GM18519 (cell line): ENCODE measurements around the gene HERPUD2.
A peak's percentile ranks its signal among the peaks of the same experiment; 100 is the strongest.
"Not testable (repeated sequence)": the region's sequence is repeated elsewhere in the genome, so short reads cannot be mapped to it uniquely, and the experiment has no call there.

Experiments
- ATAC-seq: cut with Tn5 transposase; IDR thresholded peaks from one replicate; pipeline ENCODE4 v1.9.1; 2021; ENCODE audit warnings: mild to moderate bottlenecking, moderate library complexity; ENCODE audit not compliant: unreplicated experiment, low FRiP score

The HERPUD2 gene

GRCh38 chr7:35624299-35625186, 70.4 kb downstream of the HERPUD2 start:
- peak; percentile 71 for ATAC-seq

- no peak for ATAC-seq
These were observed 71.6 kb downstream of the HERPUD2 start for GRCh38 chr7:35623381-35623780.

DNA sequence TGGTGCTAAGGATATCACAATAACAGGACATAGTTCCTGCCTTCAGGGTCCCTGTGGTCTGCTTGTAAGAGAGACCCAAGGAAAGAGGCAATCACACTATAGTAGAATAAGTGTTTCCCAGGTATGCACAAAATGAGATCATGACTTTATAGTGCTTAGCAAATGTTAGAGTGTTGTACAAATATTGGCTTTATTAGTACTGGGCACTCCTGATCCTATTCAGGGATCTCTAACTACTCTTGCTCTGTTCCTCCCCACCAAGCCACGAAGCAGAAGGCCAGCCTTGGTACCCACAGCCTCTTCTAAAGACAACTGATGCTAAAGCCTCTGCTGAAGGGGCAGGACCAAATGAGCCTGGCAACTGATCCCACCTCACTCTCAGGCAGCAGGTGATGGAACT, 75.1 kb downstream of the HERPUD2 start:
- ATAC-seq, result no peak

DNA sequence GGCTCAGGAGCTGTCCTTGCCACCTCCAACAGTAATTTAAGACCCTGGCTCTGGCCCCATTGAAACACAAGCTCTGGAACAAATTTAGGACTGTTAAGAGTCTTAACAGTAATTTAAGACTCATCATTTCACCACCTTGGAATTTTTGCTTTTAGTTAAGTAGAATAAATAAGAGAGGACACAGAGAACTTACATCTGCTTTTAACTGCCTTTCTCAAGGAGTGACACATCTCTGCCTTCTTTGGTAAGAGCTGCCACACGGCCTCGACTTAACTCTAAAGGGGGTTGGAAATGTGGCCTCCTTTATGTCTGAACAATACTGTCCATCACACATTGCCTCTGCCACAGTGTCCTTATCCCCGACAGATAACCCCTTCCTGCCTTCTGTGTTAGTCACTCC, 77.9 kb downstream of the HERPUD2 start:
- ATAC-seq, result no peak

- no peak for ATAC-seq
These were observed 81.8 kb downstream of the HERPUD2 start for GRCh38 chr7:35613150-35613549.

GRCh38 chr7:35605760-35606159, 89.2 kb downstream of the HERPUD2 start:
- ATAC-seq, result no peak

DNA sequence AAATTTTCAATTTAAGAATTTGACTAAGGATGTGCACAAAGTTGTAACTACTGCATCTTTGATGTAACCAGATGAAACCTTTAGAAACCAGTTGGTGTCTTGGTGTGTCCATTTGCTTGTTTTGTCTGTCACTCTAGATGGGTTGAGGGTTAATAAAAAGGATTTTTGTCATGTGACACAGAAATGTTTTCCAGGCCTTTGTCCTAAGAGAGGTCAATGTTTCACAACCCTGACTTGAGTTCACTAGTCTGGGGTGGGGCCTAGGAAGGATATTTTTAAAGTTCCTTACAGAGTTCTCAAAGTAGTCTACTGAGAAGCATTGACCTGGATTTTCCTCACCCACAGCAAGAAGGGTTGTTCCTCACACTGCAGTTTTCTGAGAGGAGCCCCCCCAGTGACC, 90.3 kb downstream of the HERPUD2 start:
- no peak for ATAC-seq

DNA sequence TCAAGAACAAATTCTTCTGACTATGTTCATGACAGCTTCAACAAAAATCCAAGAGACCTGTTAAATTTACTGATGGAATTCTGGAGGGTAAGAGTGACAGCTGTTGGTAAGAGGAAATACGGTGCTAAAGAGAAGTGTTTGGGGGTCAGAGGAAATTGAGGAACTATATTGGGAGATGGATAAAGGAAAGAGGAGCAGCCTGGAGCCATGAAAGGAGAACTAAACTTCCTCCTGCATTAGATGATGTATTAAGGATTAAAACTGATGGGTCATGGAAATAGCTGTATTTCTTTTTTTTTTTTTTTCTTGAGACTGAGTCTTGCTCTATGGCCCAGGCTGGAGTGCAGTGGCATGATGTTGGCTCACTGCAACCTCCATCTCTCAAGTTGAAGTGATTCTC, 95.3 kb downstream of the HERPUD2 start:
- no peak for ATAC-seq

DNA sequence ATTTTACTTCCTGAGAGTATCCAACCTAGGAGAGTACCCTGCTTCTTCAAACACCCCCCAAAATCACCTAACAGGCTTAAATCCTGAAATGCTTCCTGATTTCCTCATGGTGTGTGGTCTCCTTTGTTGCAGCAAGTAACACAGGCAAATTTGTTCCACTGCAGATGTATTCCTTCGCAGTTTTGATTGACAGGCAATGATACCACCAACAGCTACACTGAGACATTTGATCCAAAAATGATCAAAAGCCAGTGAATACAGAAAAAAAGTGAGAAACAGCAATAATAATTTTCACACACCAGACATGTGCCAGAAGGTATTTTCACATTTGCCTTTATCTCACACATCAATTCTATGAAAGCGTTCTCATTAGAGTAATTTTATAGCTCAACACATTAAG, 95.9 kb downstream of the HERPUD2 start:
- ATAC-seq, result no peak

- ATAC-seq, result no peak
These were observed 98.9 kb downstream of the HERPUD2 start for GRCh38 chr7:35596061-35596460.

DNA sequence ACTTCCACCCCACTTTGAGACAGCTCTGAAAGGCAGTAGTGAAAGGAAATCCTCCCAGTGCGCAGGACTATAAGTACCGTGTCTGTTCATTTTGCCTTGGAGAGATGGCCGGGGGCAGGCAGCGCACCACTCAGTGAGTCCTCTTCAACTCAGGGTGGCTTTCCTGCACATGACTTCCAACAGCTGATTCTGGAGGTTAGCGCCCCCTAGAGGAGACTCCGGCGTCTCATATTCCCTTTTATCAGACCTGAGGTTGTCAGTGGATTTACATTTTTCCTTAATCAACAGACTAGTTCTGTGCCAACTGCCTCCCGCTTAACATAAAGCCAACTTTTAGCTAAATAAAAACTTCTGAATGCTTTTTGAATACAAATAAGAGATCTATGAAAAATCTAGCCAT, 101.0 kb downstream of the HERPUD2 start:
- no peak for ATAC-seq

DNA sequence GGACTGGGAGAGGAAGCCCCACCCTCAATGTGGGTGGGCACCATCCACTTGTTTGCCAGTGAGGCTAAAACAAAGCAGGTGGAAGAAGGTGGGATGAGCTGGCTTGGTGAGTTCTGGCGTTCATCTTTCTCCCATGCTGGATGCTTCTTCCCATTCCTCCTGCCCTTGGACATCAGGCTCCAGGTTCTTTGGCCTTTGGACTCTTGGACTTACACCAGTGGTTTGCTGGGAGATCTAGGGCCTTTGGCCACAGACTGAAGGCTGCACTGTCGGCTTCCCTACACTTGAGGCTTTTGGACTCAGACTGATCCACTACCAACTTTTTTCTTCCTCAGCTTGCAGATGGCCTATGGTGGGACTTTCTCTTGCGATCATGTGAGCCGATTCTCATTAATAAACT, 106.3 kb downstream of the HERPUD2 start:
- no peak for ATAC-seq

- ATAC-seq, result no peak
These were observed 109.9 kb downstream of the HERPUD2 start for GRCh38 chr7:35584990-35585389.

- ATAC-seq, result not testable (repeated sequence)
These were observed 110.4 kb downstream of the HERPUD2 start for GRCh38 chr7:35584533-35584932.
